ENCODE data around the gene WDR74.

GRCh38 chr11:62879235-62879978, 40.0 kb upstream of the WDR74 start:
- TF ChIP-seq POLR2AphosphoS5 (IDR thresholded peaks at IDR 0.05; ENCODE audit: low read depth, low read length), result no peak
- no peak for TF ChIP-seq POLR2A (IDR thresholded peaks at IDR 0.05; ENCODE audit: low read depth, low read length)
